Cardiac fibroblast (primary cell): ENCODE measurements around the gene STH.
A peak's percentile ranks its signal among the peaks of the same experiment; 100 is the strongest.

Source experiments
- DNase-seq, 2 donors: peaks; one replicate each; pipeline versions ENCODE4 v3.0.0 to v3.0.0-alpha.2; 2010; ENCODE audit warnings: low read depth in 2 of 2
- H3K4me3 ChIP-seq, 2 donors: replicated peaks in 1 of 2; 1 replicate in 1 of 2; 2 replicates in 1 of 2; pipeline ENCODE4 v1.5.1; 2011; ENCODE audit warnings: low read depth in 2 of 2, low read length in 2 of 2, mild to moderate bottlenecking in 2 of 2, moderate library complexity in 1 of 2
- TF ChIP-seq, protein P1 (sequence below): IDR thresholded peaks from one replicate; pipeline ENCODE4 v1.5.1; 2011; ENCODE audit warnings: low read depth, mild to moderate bottlenecking, low read length, inconsistent platforms

The STH gene

DNA sequence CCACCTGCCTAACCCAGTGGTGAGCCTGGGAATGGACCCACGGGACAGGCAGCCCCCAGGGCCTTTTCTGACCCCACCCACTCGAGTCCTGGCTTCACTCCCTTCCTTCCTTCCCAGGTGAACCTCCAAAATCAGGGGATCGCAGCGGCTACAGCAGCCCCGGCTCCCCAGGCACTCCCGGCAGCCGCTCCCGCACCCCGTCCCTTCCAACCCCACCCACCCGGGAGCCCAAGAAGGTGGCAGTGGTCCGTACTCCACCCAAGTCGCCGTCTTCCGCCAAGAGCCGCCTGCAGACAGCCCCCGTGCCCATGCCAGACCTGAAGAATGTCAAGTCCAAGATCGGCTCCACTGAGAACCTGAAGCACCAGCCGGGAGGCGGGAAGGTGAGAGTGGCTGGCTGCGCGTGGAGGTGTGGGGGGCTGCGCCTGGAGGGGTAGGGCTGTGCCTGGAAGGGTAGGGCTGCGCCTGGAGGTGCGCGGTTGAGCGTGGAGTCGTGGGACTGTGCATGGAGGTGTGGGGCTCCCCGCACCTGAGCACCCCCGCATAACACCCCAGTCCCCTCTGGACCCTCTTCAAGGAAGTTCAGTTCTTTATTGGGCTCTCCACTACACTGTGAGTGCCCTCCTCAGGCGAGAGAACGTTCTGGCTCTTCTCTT lies 2.6 kb upstream of the STH start:
- H3K4me3 ChIP-seq, result no peak overlapping the region
- TF ChIP-seq, protein P1, sequence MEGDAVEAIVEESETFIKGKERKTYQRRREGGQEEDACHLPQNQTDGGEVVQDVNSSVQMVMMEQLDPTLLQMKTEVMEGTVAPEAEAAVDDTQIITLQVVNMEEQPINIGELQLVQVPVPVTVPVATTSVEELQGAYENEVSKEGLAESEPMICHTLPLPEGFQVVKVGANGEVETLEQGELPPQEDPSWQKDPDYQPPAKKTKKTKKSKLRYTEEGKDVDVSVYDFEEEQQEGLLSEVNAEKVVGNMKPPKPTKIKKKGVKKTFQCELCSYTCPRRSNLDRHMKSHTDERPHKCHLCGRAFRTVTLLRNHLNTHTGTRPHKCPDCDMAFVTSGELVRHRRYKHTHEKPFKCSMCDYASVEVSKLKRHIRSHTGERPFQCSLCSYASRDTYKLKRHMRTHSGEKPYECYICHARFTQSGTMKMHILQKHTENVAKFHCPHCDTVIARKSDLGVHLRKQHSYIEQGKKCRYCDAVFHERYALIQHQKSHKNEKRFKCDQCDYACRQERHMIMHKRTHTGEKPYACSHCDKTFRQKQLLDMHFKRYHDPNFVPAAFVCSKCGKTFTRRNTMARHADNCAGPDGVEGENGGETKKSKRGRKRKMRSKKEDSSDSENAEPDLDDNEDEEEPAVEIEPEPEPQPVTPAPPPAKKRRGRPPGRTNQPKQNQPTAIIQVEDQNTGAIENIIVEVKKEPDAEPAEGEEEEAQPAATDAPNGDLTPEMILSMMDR, result no peak
- no peak for DNase-seq

DNA sequence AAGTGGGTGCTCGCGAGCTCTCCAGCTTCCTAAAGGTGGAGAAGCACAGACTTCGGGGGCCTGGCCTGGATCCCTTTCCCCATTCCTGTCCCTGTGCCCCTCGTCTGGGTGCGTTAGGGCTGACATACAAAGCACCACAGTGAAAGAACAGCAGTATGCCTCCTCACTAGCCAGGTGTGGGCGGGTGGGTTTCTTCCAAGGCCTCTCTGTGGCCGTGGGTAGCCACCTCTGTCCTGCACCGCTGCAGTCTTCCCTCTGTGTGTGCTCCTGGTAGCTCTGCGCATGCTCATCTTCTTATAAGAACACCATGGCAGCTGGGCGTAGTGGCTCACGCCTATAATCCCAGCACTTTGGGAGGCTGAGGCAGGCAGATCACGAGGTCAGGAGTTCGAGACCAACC lies 1.9 kb upstream of the STH start:
- H3K4me3 ChIP-seq, result no peak overlapping the region
- TF ChIP-seq, protein P1, result no peak
- no peak for DNase-seq

DNA sequence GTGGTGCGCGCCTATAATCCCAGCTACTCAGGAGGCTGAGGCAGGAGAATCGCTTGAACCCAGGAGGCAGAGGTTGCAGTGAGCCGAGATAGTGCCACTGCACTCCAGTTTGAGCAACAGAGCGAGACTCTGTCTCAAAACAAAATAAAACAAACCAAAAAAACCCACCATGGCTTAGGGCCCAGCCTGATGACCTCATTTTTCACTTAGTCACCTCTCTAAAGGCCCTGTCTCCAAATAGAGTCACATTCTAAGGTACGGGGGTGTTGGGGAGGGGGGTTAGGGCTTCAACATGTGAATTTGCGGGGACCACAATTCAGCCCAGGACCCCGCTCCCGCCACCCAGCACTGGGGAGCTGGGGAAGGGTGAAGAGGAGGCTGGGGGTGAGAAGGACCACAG lies 1.4 kb upstream of the STH start:
- H3K4me3 ChIP-seq, result no peak overlapping the region
- DNase-seq, result peak; percentile 27 to 68
- TF ChIP-seq, protein P1, result no peak

DNA sequence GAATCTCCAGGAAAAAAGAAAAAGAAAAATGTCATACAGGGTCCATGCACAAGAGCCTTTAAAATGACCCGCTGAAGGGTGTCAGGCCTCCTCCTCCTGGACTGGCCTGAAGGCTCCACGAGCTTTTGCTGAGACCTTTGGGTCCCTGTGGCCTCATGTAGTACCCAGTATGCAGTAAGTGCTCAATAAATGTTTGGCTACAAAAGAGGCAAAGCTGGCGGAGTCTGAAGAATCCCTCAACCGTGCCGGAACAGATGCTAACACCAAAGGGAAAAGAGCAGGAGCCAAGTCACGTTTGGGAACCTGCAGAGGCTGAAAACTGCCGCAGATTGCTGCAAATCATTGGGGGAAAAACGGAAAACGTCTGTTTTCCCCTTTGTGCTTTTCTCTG lies 845 bp downstream of the STH start:
- no peak overlapping the region for H3K4me3 ChIP-seq
- TF ChIP-seq, protein P1, result no peak
- no peak for DNase-seq

DNA sequence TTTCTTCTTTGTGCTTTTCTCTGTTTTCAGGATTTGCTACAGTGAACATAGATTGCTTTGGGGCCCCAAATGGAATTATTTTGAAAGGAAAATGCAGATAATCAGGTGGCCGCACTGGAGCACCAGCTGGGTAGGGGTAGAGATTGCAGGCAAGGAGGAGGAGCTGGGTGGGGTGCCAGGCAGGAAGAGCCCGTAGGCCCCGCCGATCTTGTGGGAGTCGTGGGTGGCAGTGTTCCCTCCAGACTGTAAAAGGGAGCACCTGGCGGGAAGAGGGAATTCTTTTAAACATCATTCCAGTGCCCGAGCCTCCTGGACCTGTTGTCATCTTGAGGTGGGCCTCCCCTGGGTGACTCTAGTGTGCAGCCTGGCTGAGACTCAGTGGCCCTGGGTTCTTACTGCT lies 1.2 kb downstream of the STH start:
- no peak overlapping the region for H3K4me3 ChIP-seq
- TF ChIP-seq, protein P1, result no peak
- no peak for DNase-seq

DNA sequence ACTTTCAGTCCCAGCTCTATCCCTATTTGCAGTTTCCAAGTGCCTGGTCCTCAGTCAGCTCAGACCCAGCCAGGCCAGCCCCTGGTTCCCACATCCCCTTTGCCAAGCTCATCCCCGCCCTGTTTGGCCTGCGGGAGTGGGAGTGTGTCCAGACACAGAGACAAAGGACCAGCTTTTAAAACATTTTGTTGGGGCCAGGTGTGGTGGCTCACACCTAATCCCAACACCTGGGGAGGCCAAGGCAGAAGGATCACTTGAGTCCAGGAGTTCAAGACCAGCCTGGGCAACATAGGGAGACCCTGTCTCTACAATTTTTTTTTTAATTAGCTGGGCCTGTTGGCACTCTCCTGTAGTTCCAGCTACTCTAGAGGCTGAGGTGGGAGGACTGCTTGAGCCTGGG lies 1.7 kb downstream of the STH start:
- TF ChIP-seq, protein P1, result no peak
- H3K4me3 ChIP-seq, result no peak overlapping the region
- DNase-seq, result no peak
